Stimulated activated CD8-positive, alpha-beta memory T cell treated with anti-CD3 and anti-CD28 coated beads, Interleukin-12 subunit alpha, Interleukin-12 subunit beta, amount 100 ng/mL, for 1 hour (primary cell): ENCODE results near the gene LRFN4.

Experiments used
- DNase-seq: peaks from one replicate; pipeline ENCODE4 v3.0.0-alpha.2; 2020; ENCODE audit warnings: low read depth

LRFN4 gene

GRCh38 chr11:66889960-66890359 is 33.1 kb downstream of the LRFN4 start:
- DNase-seq, result no peak

- DNase-seq, result no peak
Observed at GRCh38 chr11:66891851-66892660, 35.2 kb downstream of the LRFN4 start.

DNA sequence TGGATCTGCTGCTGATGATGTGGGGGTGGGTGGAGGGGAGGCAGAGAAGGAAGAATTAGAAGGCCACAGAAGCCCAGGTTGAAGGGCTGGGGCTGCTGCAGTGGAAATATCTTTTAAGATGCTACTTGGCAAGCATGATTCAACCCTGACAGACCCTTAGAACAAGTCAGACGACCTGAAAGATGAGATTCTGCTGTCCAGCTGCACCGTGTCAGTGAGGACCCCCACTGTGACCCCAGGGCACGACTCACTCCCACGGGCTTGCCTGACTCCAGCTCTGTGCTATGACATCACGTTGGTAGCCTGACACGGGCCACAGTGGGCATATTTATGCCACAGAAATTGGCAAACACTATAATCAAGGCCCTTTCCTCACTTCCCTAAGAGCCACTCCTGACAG is 36.0 kb downstream of the LRFN4 start:
- DNase-seq, result no peak

DNA sequence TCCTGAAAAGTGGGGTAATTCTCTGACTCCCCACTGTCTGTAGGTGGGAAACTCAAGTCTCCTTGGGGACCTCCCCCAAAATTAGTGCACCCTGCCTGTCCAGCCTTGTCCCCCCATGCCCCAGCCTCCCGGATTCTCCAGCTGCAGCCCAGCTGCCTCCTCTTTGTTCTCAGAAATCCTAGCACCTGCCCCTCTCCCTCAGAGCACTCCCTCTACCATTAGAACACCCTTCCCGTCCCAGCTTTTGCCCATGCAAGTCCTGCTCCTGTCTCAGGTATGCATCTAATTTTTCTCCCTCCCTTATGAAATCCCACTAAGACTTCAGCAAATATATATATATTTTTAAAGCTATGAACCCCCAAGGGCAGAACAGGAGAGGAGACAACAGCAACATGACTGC is 37.3 kb downstream of the LRFN4 start:
- no peak for DNase-seq

DNA sequence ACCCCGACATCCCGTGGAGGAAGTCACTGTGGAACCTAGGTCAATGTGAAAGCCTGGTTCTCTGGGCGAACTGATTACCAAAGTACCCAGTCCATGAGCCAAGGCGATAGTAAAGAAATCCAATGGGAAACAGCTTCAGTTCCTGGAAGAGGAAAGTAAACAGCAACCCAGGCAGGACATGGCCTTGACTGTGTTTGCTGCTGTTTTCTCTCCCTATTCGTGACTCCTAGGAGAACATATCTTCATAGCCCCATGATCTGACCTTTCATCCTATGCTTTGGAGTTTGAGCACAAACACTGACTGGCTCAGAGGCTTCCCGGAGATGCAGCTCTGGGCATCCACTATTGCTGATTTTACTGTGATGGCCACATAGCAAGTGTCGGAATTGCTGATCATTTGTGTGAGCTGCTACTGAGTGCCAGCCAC is 45.1 kb downstream of the LRFN4 start:
- DNase-seq, result no peak

DNA sequence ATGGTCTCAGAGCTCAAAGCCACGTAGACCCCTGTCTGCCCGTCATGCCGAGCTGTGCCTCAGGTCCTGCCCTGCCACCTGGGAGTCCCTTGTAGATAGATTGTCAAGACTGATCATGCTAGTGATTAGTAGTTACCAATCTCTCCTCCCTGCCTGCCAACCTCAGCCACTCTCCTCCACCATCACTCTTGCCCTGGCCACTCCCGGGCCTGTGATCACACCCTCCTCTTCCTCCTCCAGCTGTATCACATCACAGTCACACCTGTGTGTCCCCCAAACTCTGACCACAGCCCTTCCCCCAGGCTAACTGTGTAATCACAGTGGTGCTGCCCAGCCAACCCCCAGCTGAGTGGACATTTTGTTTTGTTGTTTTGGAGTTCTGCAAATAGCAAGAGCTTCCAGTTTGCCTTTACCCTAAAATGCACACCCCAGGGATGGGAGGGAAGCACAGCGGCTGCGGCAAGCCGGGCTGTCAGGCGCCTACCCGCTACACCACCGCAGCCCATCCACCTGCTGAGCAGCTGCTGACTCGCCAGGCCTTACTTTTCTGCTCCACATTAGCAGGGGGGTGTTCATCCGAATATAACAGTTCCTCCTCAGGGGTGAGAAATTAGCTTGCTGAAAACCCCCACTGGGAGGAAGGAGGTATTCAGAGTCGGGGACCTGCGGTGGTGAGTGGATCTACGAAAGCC is 45.8 kb downstream of the LRFN4 start:
- no peak for DNase-seq

GRCh38 chr11:66904055-66904454 is 47.2 kb downstream of the LRFN4 start:
- no peak for DNase-seq

DNA sequence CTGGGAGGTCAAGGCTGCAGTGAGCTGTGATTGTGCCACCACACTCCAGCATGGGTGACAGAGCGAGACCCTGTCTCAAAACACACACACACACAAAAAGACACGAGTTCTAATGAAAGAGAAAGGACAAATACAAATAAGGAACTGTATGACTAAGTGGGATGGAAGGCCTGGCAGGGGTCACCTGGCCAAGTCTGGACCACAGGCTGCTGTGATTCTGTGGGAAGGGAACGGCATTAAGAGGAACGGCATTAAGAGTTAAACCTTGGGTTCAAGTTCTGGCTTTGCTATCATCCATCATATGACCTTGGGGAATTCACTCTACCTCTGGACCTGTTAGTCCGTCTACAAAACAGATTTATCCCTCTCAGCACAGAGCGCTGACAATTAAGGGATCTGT is 47.7 kb downstream of the LRFN4 start:
- no peak for DNase-seq

GRCh38 chr11:66904981-66905521 is 48.2 kb downstream of the LRFN4 start:
- no peak for DNase-seq

DNA sequence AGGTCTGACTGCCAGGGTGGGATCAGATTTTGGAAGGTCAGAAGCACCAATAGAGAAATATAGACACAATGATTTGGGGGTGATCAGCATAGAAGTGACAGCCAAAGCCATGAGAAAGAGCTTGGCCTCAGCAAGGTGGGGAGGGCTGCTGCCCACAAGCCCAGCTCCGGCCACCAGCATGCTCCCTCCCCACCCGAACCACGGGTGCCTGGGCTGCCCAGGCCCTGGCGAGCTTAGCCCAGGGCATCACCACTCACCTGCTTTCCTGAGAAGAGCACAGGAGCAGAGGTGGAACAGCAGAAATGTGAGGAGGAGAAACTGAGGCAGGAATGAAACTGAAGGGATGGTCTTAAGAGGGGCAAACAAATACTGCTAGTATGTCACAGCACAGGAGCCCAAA is 48.8 kb downstream of the LRFN4 start:
- DNase-seq, result no peak

DNA sequence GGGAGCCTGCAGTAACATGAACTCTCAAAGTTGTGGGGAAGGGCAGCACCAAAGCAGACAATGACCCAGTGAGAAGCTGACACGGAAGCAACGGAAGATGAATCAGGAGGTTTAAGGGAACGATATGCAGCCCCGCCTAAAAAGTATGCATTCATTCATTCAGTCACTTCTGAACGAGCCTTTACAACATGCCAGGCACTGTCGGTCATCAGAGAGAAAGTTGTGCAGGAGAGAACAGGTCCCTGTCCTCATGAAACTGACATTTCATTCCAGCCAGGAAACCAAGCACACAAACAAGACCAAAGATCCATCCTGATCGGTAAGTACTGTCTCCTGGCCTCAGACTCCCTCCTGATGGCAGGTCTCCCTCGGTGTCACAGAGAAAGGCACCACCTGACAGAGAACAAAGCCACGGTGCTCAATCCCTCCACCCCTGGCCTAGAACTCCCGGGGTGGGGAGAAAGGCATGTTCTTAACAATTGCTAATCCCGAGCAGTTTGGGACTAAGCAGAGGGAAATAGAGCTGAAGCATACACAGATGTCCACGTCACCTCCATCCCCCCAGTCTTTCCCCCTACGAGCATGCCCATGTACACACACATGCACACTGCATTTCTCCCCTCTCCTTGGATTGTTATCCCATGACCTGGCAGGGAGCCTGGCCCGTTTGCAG is 49.3 kb downstream of the LRFN4 start:
- no peak for DNase-seq

- DNase-seq, result no peak
Observed at GRCh38 chr11:66907751-66908630, 51.1 kb downstream of the LRFN4 start.

- DNase-seq, result no peak
Observed at GRCh38 chr11:66909181-66909580, 52.3 kb downstream of the LRFN4 start.

DNA sequence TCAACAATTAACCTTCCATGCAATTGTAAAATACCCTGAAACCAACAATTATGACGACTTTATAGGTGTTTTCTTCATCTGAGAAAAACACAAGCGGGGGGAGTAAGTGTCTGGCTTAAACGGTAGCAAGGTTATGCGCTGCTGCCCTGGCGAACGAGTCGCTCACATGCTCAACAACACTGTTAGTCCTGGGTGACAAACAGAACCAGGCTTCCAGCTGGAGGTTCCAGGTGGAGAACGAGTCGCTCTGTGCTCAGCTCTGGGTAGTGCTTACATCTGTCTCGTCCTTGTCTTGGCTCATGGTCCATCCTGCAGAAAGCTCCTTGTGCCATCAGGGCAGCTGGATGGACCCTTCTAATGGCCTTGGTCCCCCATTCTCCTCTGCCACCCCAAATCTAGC is 53.2 kb downstream of the LRFN4 start:
- no peak for DNase-seq
